ENCODE data around the gene ANO3.

The ANO3 gene

GRCh38 chr11:26649884-26650283 is 318.0 kb downstream of the ANO3 start:
- DNase-seq, result no peak

- no peak for DNase-seq
These were observed 320.0 kb downstream of the ANO3 start for GRCh38 chr11:26651916-26652315.

GRCh38 chr11:26655287-26655686 is 323.4 kb downstream of the ANO3 start:
- no peak for DNase-seq

- no peak for DNase-seq
These were observed 331.0 kb downstream of the ANO3 start for GRCh38 chr11:26662916-26663315.

- no peak for DNase-seq
These were observed 333.1 kb downstream of the ANO3 start for GRCh38 chr11:26665036-26665435.

- DNase-seq, result no peak
These were observed 334.0 kb downstream of the ANO3 start for GRCh38 chr11:26665946-26666345.

- no peak for DNase-seq
These were observed 343.5 kb downstream of the ANO3 start for GRCh38 chr11:26675233-26675928.

GRCh38 chr11:26676641-26677040 is 344.7 kb downstream of the ANO3 start:
- no peak for DNase-seq

- DNase-seq, result no peak
These were observed 345.6 kb downstream of the ANO3 start for GRCh38 chr11:26677566-26677965.

- DNase-seq, result no peak
These were observed 355.4 kb downstream of the ANO3 start for GRCh38 chr11:26687351-26687750.

- no peak for DNase-seq
These were observed 356.8 kb downstream of the ANO3 start for GRCh38 chr11:26688701-26689100.

- no peak for DNase-seq
These were observed 364.4 kb downstream of the ANO3 start for GRCh38 chr11:26696330-26696729.

- no peak for DNase-seq
These were observed 366.3 kb downstream of the ANO3 start for GRCh38 chr11:26698224-26698623.

GRCh38 chr11:26700574-26701235 is 368.8 kb downstream of the ANO3 start:
- DNase-seq, result no peak

GRCh38 chr11:26702406-26702805 is 370.5 kb downstream of the ANO3 start:
- no peak for DNase-seq

GRCh38 chr11:26703411-26704191 is 371.7 kb downstream of the ANO3 start:
- DNase-seq, result no peak

GRCh38 chr11:26704249-26704648 is 372.3 kb downstream of the ANO3 start:
- DNase-seq, result no peak

- no peak for DNase-seq
These were observed 374.3 kb downstream of the ANO3 start for GRCh38 chr11:26706181-26706580.

GRCh38 chr11:26708736-26709456 is 377.0 kb downstream of the ANO3 start:
- DNase-seq, result no peak

GRCh38 chr11:26710489-26710888 is 378.6 kb downstream of the ANO3 start:
- no peak for DNase-seq

GRCh38 chr11:26712497-26712896 is 380.6 kb downstream of the ANO3 start:
- no peak for DNase-seq

All from CD4-positive, alpha-beta T cell treated with Interleukin-4 for 1 hour (primary cell).